B cell (primary cell): ENCODE data around the gene CLK2. TPM values are rescaled to one million over a fixed set of nuclear protein-coding genes. Genes with fewer than 3 reads are reported as not detected.

Source experiments
- ATAC-seq: fragments of 200-7000 bp; cut with Tn5 transposase; one replicate; pipeline ENCODE4 v1.10.0; 2021; ENCODE audit warnings: low read depth, mild to moderate bottlenecking, moderate number of reproducible peaks, moderate library complexity
- CTCF ChIA-PET: fragments of 350-600 bp; sonication (Branson Sonifier 250); formaldehyde crosslinking; loops from one replicate; lab custom pipeline; 2021; ENCODE audit warnings: antibody characterized with exemption, inconsistent platforms; lab: Charles Lee
- POLR2A ChIA-PET: fragments of 350-600 bp; sonication (Branson Sonifier 250); formaldehyde crosslinking; loops from one replicate; lab custom pipeline; 2021; ENCODE audit warnings: antibody characterized with exemption; lab: Charles Lee
- DNase-seq: peaks from one replicate; pipeline ENCODE4 v3.0.0; 2013
- H2AFZ ChIP-seq: 2 replicates; pipeline ENCODE4 v1.6.1; 2012; ENCODE audit warnings: mild to moderate bottlenecking, low read depth, low read length; ENCODE audit not compliant: insufficient read depth, poor library complexity, severe bottlenecking
- H3K27ac ChIP-seq, 2 donors: 1 replicate in 1 of 2; 2 replicates in 1 of 2; pipeline ENCODE4 v1.5.1; 2012 to 2013; ENCODE audit warnings: low read length in 2 of 2, mild to moderate bottlenecking in 2 of 2, moderate library complexity in 1 of 2
- H3K27me3 ChIP-seq, 4 experiments: fragments of 200-600 bp in 1 of 4; sonication (generic) in 1 of 4; replicated peaks in 1 of 4; 1 replicate in 2 of 4; 2 replicates in 2 of 4; pipeline versions ENCODE4 v1.6.1 to v1.7.0; 2013 to 2016; ENCODE audit warnings: low read length in 3 of 4, mild to moderate bottlenecking in 2 of 4, mixed read lengths in 1 of 4, moderate library complexity in 1 of 4; ENCODE audit not compliant: insufficient read depth in 4 of 4, control insufficient read depth in 3 of 4; ENCODE audit errors: control extremely low read depth in 1 of 4
- H3K36me3 ChIP-seq, 2 experiments: replicated peaks in 1 of 2; 1 replicate in 1 of 2; 2 replicates in 1 of 2; pipeline versions ENCODE4 v1.6.1 to v1.7.1; 2013; ENCODE audit warnings: low read length in 1 of 2; ENCODE audit not compliant: insufficient read depth in 2 of 2, control insufficient read depth in 1 of 2; ENCODE audit errors: control extremely low read depth in 1 of 2, extremely low read depth in 1 of 2
- H3K4me1 ChIP-seq, 2 donors: fragments of 200-600 bp in 1 of 2; sonication (generic) in 1 of 2; 1 replicate in 1 of 2; 2 replicates in 1 of 2; pipeline versions ENCODE4 v1.5.1 to v1.6.1; 2013 to 2017; ENCODE audit warnings: low read length in 2 of 2; ENCODE audit not compliant: control insufficient read depth in 2 of 2, insufficient read depth in 2 of 2
- H3K4me2 ChIP-seq: replicated peaks from 2 replicates; pipeline ENCODE3; 2012; ENCODE audit warnings: mild to moderate bottlenecking, low read depth, low read length; ENCODE audit not compliant: poor library complexity, severe bottlenecking
- H3K4me3 ChIP-seq, 5 experiments: fragments of 200-600 bp in 1 of 5; sonication (generic) in 1 of 5; 1 replicate in 3 of 5; 2 replicates in 2 of 5; pipeline versions ENCODE4 v1.5.1 to v1.7.0; 2011 to 2016; ENCODE audit warnings: low read length in 4 of 5, mild to moderate bottlenecking in 4 of 5, low read depth in 2 of 5, control low read depth in 1 of 5, moderate library complexity in 1 of 5; ENCODE audit not compliant: insufficient read depth in 1 of 5; ENCODE audit errors: control extremely low read depth in 1 of 5, extremely low read depth in 1 of 5
- H3K79me2 ChIP-seq: fragments of 200-600 bp; sonication (generic); one replicate; pipeline ENCODE4 v1.6.0; 2016; ENCODE audit warnings: low read length; ENCODE audit not compliant: control insufficient read depth, insufficient read depth
- H3K9ac ChIP-seq: fragments of 200-600 bp; sonication (generic); 2 replicates; pipeline ENCODE4 v1.6.1; 2017; ENCODE audit warnings: mild to moderate bottlenecking, low read length, moderate library complexity
- H3K9me3 ChIP-seq, 3 donors: one replicate each; pipeline versions ENCODE4 v1.6.1 to v1.7.1; 2013; ENCODE audit warnings: low read length in 2 of 3; ENCODE audit not compliant: control insufficient read depth in 2 of 3, insufficient read depth in 1 of 3; ENCODE audit errors: control extremely low read depth in 1 of 3
- H4K20me1 ChIP-seq: 2 replicates; pipeline ENCODE4 v1.6.0; 2012; ENCODE audit warnings: mild to moderate bottlenecking, low read length; ENCODE audit not compliant: insufficient read depth, control insufficient read depth, poor library complexity, severe bottlenecking
- H3K27ac Mint-ChIP-seq: one replicate; pipeline ENCODE4 v1.8.0; 2021; ENCODE audit warnings: mixed read lengths
- H3K27me3 Mint-ChIP-seq: one replicate; pipeline ENCODE4 v1.8.0; 2021; ENCODE audit warnings: mixed read lengths
- H3K4me1 Mint-ChIP-seq: one replicate; pipeline ENCODE4 v1.8.0; 2021; ENCODE audit warnings: mixed read lengths
- H3K4me3 Mint-ChIP-seq: one replicate; pipeline ENCODE4 v1.8.0; 2021; ENCODE audit warnings: mixed read lengths
- H3K9me3 Mint-ChIP-seq: one replicate; pipeline ENCODE4 v1.8.0; 2022; ENCODE audit warnings: mixed read lengths; ENCODE audit not compliant: insufficient read depth
- EZH2 ChIP-seq: IDR thresholded peaks from 2 replicates; pipeline ENCODE4 v1.6.1; 2012; ENCODE audit warnings: borderline replicate concordance, low read depth, mild to moderate bottlenecking, moderate library complexity, low read length; ENCODE audit not compliant: insufficient read depth, poor library complexity, severe bottlenecking
- WGBS: methylation state at CpG from one replicate; pipeline ENCODE4 v1.1.5; 2013; ENCODE audit warnings: missing lambda C conversion rate; ENCODE audit not compliant: insufficient coverage; 5-methylcytosine and 5-hydroxymethylcytosine counted together
- intact Hi-C: fragments of 100-400 bp; cut with micrococcal nuclease; formaldehyde crosslinking; loops from one replicate; pipeline ENCODE4 v1.10.0; 2022
- polyA plus RNA-seq: library from polyadenylated mRNA; depleted of rRNA; stranded (reverse); fragments of >200 nt; gene quantifications from 2 replicates; pipeline ENCODE4 v1.2.3, GENCODE V29; 2012
- total RNA-seq, 2 donors: library from RNA; stranded (reverse); fragments of 120-200 nt in 1 of 2; gene quantifications; 1 replicate in 1 of 2; 2 replicates in 1 of 2; pipeline versions ENCODE4 v1.2.3 to v1.2.4, GENCODE V29; 2013 to 2022
- TF ChIP-seq, protein P1 (sequence below): fragments of 200-600 bp; IDR thresholded peaks from one replicate; pipeline ENCODE4 v1.8.0; 2022; ENCODE audit warnings: antibody characterized with exemption, mild to moderate bottlenecking

The CLK2 gene
- total and polyA plus RNA-seq, 2 donors (not counting 1 experiment from before 2014, with no cell fraction given): 152 to 161 TPM

DNA sequence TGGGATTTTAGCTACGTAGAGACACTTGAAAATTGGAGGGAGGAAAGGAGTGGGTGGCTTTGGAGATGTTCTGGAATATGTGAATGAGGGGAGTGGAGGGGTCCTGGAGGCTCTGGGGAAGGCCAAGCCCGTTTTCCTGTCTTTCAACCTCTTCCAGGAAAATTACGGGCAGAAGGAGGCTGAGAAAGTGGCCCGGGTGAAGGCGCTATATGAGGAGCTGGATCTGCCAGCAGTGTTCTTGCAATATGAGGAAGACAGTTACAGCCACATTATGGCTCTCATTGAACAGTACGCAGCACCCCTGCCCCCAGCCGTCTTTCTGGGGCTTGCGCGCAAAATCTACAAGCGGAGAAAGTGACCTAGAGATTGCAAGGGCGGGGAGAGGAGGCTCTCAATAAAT, 46.9 kb upstream of the CLK2 start:
- Histone ChIP-seq H3K9ac (peak overlapping the region; percentile 62), H3K79me2 (peaks cover 4% of the 10 kb centered on the region)
- no peaks in the 10 kb centered on the region for H3K27me3 Mint-ChIP-seq

GRCh38 chr1:155319536-155319935, 46.2 kb upstream of the CLK2 start:
- ChIA-PET POLR2A (interaction anchor here (1.5 kb wide), 1 partner anchor 111 kb away, joined by 3 read pairs; the partner anchor contains the start of gene MTX1), CTCF (interaction anchor here (1.0 to 6.5 kb wide), 4 partner anchors 9 to 211 kb away, joined by 5 to 128 read pairs (median 6); no protein-coding TSS in a partner anchor)
- H3K4me1 ChIP-seq: peaks cover 17 to 27% of the 10 kb centered on the region in 2 donors
- H4K20me1 ChIP-seq: no peaks in the 10 kb centered on the region
- Mint-ChIP-seq H3K27ac (no peak overlapping the region), H3K4me1 (peaks cover 33% of the 10 kb centered on the region), H3K4me3 (peak overlapping the region; percentile 1), H3K27me3 (no peaks in the 10 kb centered on the region), H3K9me3 (no peaks in the 10 kb centered on the region)
- WGBS: 94% methylated on average over 2 of the region's 5 CpGs
- TF ChIP-seq, protein P1, sequence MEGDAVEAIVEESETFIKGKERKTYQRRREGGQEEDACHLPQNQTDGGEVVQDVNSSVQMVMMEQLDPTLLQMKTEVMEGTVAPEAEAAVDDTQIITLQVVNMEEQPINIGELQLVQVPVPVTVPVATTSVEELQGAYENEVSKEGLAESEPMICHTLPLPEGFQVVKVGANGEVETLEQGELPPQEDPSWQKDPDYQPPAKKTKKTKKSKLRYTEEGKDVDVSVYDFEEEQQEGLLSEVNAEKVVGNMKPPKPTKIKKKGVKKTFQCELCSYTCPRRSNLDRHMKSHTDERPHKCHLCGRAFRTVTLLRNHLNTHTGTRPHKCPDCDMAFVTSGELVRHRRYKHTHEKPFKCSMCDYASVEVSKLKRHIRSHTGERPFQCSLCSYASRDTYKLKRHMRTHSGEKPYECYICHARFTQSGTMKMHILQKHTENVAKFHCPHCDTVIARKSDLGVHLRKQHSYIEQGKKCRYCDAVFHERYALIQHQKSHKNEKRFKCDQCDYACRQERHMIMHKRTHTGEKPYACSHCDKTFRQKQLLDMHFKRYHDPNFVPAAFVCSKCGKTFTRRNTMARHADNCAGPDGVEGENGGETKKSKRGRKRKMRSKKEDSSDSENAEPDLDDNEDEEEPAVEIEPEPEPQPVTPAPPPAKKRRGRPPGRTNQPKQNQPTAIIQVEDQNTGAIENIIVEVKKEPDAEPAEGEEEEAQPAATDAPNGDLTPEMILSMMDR: no peak
- no peak for TF ChIP-seq EZH2
- no peak overlapping the region for H3K9ac ChIP-seq
- H2AFZ ChIP-seq: no peak overlapping the region
- ATAC-seq (no peak), DNase-seq (no peak)
- H3K27me3 ChIP-seq: no peaks in the 10 kb centered on the region
- peaks cover 4% of the 10 kb centered on the region for H3K79me2 ChIP-seq
- intact Hi-C loops: no loop called here
- H3K4me3 ChIP-seq: no peak overlapping the region
- peaks cover 0 to 3% of the 10 kb centered on the region in 2 experiments for H3K36me3 ChIP-seq
- no peak overlapping the region for H3K4me2 ChIP-seq
- no peak overlapping the region for H3K27ac ChIP-seq
- peaks cover 0 to 2% (median 0%) of the 10 kb centered on the region in 3 donors for H3K9me3 ChIP-seq

More for the DNA sequence above, 46.9 kb upstream of the CLK2 start:
- Histone ChIP-seq H4K20me1 (no peaks in the 10 kb centered on the region), H3K4me3 (peak overlapping the region in 4 of 5 experiments; percentile 32 to 52 (median 51)), H2AFZ (peak overlapping the region; percentile 76), H3K36me3 (peaks cover 0 to 3% of the 10 kb centered on the region in 2 experiments), H3K9me3 (peaks cover 0 to 2% (median 0%) of the 10 kb centered on the region in 3 donors), H3K27ac (no peak overlapping the region), H3K27me3 (no peaks in the 10 kb centered on the region), H3K4me1 (peaks cover 17 to 34% of the 10 kb centered on the region in 2 donors), H3K4me2 (peak overlapping the region; percentile 95)
- DNase-seq: no peak
- TF ChIP-seq, protein P1: no peak
- TF ChIP-seq EZH2: no peak
- H3K4me1 Mint-ChIP-seq: peaks cover 36% of the 10 kb centered on the region
- peak overlapping the region; percentile 83 for H3K4me3 Mint-ChIP-seq
- no peak for ATAC-seq
- H3K9me3 Mint-ChIP-seq: no peaks in the 10 kb centered on the region
- ChIA-PET CTCF (interaction anchor here (1.0 to 6.5 kb wide), 5 partner anchors 8 to 69 kb away, joined by 3 to 128 read pairs (median 7); partner anchors contain the start of gene FDPS), POLR2A (interaction anchor here (1.5 to 1.6 kb wide), 2 partner anchors 47 to 112 kb away, joined by 3 to 6 read pairs; partner anchors contain the start of genes CLK2 and MTX1)
- peak overlapping the region; percentile 47 for H3K27ac Mint-ChIP-seq
- WGBS: 60% methylated on average over 7 of the region's 11 CpGs
- intact Hi-C loops: loop anchor here (1.0 to 10.0 kb wide), 3 partner anchors 42 to 1185 kb away; partner anchors contain the start of gene MEF2D
